Right lobe of liver (tissue), 6 donors: ENCODE measurements around the gene TRMT1. TPM values are rescaled to one million over a fixed set of nuclear protein-coding genes. Genes with fewer than 3 reads are reported as not detected.

ENCODE experiments used
- ATAC-seq, 4 donors: fragments of 200-7000 bp; cut with Tn5 transposase; one replicate each; pipeline ENCODE4 v1.9.1; 2020; ENCODE audit warnings: mild to moderate bottlenecking in 4 of 4, moderate library complexity in 4 of 4
- DNase-seq, 3 donors: peaks; one replicate each; pipeline ENCODE4 v3.0.0-alpha.2; 2020
- H3K27ac ChIP-seq, 3 donors: fragments of 200-600 bp; one replicate each; pipeline ENCODE4 v1.8.0; 2022
- H3K27me3 ChIP-seq, 2 donors: fragments of 200-600 bp; one replicate each; pipeline ENCODE4 v1.8.0; 2022
- H3K36me3 ChIP-seq, 4 donors: fragments of 200-600 bp; sonication (generic) in 1 of 4; one replicate each; pipeline versions ENCODE4 v1.5.1 to v1.8.0; 2017 to 2022; ENCODE audit warnings: control low read depth in 1 of 4
- H3K4me1 ChIP-seq, 4 donors: fragments of 200-600 bp; sonication (generic) in 1 of 4; one replicate each; pipeline versions ENCODE4 v1.5.1 to v1.8.0; 2017 to 2022; ENCODE audit warnings: control low read depth in 1 of 4
- H3K4me3 ChIP-seq, 3 donors: fragments of 200-600 bp; one replicate each; pipeline ENCODE4 v1.8.0; 2022
- H3K9me3 ChIP-seq, 4 donors: fragments of 200-600 bp; sonication (generic) in 1 of 4; one replicate each; pipeline versions ENCODE4 v1.5.1 to v1.8.0; 2017 to 2022; ENCODE audit warnings: control low read depth in 1 of 4
- POLR2A ChIP-seq: fragments of 450-650 bp; IDR thresholded peaks from one replicate; pipeline ENCODE4 v1.6.1; 2017; ENCODE audit warnings: antibody characterized with exemption, mild to moderate bottlenecking
- WGBS: methylation state at CpG from one replicate; pipeline ENCODE4 v1.1.6; 2018; ENCODE audit warnings: low coverage, low lambda C conversion rate; ENCODE audit not compliant: insufficient coverage; ENCODE audit errors: missing lambda C conversion rate; 5-methylcytosine and 5-hydroxymethylcytosine counted together
- intact Hi-C, 2 donors: fragments of 100-400 bp; cut with DNase I; formaldehyde crosslinking; loops; one replicate each; pipeline versions ENCODE4 v1.11.2 to v1.14.1; 2022
- total RNA-seq, 6 experiments: library from RNA; depleted of rRNA in 2 of 6; stranded (reverse); fragments of >200 nt in 2 of 6; fragmentation: NEBNext Ultra II Directional in 3 of 6; extraction: Animal tissue kit (Norgen Biotek cat#: 25700) in 3 of 6; gene quantifications; one replicate each; pipeline versions ENCODE4 v1.1.0 to v1.2.4, GENCODE V29; 2016 to 2023
- TF ChIP-seq, protein P1 (sequence below), 4 donors: fragments of 200-600 bp in 3 of 4; fragments of 450-650 bp in 1 of 4; IDR thresholded peaks; one replicate each; pipeline versions ENCODE4 v1.5.1 to v1.8.0; 2016 to 2022; ENCODE audit warnings: antibody characterized with exemption in 4 of 4, mild to moderate bottlenecking in 2 of 4
- donor health status: DM: no; HTN: yes; CAD: no.
- donor health status: DM: no; HTN: no; CAD: no.
- donor health status: DM: no; HTN: no; CAD: no.
- donor health status: DM: no; HTN: yes; CAD: no.
- donor health status: DM: no; HTN: yes; CAD: no.

Gene TRMT1
- total RNA-seq, 6 experiments from 2014 or later = 15.0 to 20.5 (median 17.2) TPM

DNA sequence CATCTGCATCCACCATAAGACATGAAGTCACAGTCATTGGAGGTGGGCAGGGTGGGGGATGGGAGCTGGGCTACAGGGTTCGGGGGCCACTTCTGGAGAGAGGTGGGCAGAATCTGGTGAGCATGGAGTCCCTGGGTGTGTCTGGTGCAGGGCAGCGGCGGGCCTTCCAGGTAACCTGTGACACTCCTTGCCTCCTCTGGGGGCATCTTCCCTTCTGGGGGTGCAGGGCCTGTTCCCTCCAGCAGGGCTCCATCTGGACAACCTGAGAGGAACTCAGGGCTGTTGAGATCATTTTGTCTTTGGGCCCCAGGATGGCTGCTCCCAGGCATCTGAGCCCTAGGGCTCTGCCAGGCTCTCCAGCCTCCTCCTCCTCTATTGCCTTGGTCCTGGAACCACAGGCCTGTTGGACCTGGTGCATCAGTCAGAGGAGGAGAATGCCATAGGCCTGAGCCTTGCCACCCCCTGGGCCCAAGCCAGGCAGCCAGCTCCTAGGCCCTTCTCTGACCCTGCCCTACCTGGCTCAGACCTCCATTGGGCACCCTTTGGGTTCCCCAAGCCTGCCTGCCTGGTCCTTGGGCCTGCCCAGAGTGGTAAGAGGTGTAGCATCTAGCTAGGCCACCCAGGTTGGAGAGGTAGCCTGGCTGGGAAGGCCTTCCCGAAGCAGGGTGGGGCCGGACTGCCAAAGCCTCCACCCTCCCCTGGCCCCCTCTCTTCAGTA lies 27.2 kb downstream of the TRMT1 start:
- H3K36me3 ChIP-seq = no peaks in the 10 kb centered on the region
- TF ChIP-seq, protein P1, sequence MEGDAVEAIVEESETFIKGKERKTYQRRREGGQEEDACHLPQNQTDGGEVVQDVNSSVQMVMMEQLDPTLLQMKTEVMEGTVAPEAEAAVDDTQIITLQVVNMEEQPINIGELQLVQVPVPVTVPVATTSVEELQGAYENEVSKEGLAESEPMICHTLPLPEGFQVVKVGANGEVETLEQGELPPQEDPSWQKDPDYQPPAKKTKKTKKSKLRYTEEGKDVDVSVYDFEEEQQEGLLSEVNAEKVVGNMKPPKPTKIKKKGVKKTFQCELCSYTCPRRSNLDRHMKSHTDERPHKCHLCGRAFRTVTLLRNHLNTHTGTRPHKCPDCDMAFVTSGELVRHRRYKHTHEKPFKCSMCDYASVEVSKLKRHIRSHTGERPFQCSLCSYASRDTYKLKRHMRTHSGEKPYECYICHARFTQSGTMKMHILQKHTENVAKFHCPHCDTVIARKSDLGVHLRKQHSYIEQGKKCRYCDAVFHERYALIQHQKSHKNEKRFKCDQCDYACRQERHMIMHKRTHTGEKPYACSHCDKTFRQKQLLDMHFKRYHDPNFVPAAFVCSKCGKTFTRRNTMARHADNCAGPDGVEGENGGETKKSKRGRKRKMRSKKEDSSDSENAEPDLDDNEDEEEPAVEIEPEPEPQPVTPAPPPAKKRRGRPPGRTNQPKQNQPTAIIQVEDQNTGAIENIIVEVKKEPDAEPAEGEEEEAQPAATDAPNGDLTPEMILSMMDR (IDR thresholded peaks at IDR 0.05) = no peak
- TF ChIP-seq POLR2A = no peak
- no peak overlapping the region for H3K27ac ChIP-seq
- intact Hi-C loops = no loop called here
- peaks cover 0 to 17% (median 2%) of the 10 kb centered on the region in 4 donors for H3K4me1 ChIP-seq
- ATAC-seq = no peak
- 86% methylated on average over 3 of the region's 5 CpGs for WGBS
- H3K9me3 ChIP-seq = no peaks in the 10 kb centered on the region
- H3K27me3 ChIP-seq = no peaks in the 10 kb centered on the region
- no peak for DNase-seq
- H3K4me3 ChIP-seq = no peak overlapping the region

DNA sequence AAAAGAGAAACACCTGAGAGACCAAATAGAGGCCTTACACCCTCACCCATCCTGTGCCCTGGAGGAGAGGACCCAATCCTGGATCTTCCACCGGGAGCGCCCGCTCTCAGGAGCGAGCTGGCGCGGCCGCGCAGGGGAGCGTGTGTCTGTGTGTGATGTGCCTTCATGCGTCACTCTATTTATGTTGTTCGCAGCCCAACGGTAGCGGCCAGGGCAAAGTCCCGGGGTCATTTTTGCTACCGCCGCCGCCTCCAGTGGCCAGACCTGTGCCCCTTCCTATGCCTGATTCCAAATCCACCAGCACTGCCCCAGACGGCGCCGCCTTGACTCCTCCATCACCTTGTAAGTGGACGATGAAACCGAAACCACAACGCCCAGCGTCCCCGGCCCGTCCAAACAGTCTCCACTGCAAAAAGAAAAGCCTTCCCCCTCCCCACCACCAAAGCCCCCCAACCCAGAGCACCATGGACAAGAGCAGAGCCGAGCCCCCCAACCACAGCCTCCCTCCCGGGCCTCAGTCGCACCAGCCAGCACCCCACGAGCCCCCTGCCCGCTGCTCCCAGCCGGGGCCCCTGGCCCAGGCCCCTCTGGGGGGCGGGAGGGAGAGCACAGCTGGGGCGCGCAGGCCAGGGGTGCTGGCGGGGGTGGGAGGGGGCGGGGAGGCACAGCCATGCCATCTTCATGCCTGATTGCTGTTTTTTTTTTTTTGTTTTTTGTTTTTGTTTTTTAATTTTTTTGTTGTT lies 28.6 kb downstream of the TRMT1 start:
- peaks cover 0 to 27% (median 3%) of the 10 kb centered on the region in 4 donors for H3K4me1 ChIP-seq
- ATAC-seq (peak; percentile 68 to 79 (median 74)), DNase-seq (peak; percentile 65 to 85 (median 78))
- H3K4me3 ChIP-seq = peak overlapping the region in 2 of 3 donors; percentile 16 to 21
- H3K27ac ChIP-seq = peak overlapping the region in 1 of 3 donors; percentile 44
- H3K27me3 ChIP-seq = no peaks in the 10 kb centered on the region
- intact Hi-C loops = no loop called here
- no peak for TF ChIP-seq POLR2A
- H3K36me3 ChIP-seq = no peaks in the 10 kb centered on the region
- H3K9me3 ChIP-seq = no peaks in the 10 kb centered on the region
- 80% methylated on average over 1 of the region's 37 CpGs for WGBS

DNA sequence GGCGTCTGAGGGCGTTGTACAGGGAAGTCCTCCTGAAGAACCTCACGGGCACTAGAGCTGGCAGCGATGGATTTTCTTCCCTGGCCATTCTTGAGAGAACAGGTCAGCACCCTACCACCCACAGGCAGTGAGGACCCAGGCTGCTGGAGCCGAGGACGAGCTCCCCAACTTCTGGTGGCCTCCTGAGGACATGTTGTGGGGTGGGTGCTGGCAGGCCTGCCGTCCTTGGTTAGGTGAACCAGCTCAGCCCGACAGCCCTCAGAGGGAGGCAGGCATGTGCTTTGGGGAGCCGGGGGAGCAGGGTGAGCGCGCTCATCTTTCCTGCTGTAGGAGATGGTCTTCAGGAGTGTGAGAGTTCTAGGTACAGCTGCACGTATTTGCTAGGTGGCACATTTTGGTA lies 29.2 kb downstream of the TRMT1 start:
- Histone ChIP-seq H3K9me3 (no peaks in the 10 kb centered on the region), H3K36me3 (no peaks in the 10 kb centered on the region), H3K4me1 (peaks cover 0 to 31% (median 6%) of the 10 kb centered on the region in 4 donors), H3K27me3 (no peaks in the 10 kb centered on the region), H3K4me3 (no peak overlapping the region), H3K27ac (peak overlapping the region in 1 of 3 donors; percentile 5)
- intact Hi-C loops = no loop called here
- no peak for TF ChIP-seq POLR2A
- TF ChIP-seq, protein P1 (IDR thresholded peaks at IDR 0.05) = no peak
- ATAC-seq = no peak
- no peak for DNase-seq
- WGBS = 83% methylated on average over 1 of the region's 12 CpGs

DNA sequence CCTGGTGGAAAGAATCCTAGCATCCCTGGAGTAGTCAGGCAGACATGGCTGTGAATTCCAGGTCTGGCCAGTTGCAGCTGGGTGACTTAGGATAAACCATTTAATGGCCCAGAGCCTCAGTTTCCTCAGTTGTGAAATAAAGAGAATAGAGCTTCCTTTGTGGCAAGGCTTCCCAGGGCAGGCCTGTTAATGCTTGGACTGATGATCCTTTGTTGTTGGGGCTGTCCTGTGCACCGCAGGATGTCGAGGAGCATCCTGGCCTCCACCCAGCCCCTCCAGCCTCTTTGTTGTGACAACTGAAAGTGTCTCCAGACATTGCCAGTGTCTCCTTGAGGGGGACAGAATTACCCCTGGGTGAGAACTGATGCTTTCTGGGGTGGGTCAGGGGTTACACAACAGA lies 30.2 kb downstream of the TRMT1 start:
- TF ChIP-seq POLR2A = no peak
- TF ChIP-seq, protein P1 (IDR thresholded peaks at IDR 0.05) = no peak
- Histone ChIP-seq H3K36me3 (no peaks in the 10 kb centered on the region), H3K27me3 (no peaks in the 10 kb centered on the region), H3K4me3 (no peak overlapping the region), H3K27ac (no peak overlapping the region), H3K9me3 (no peaks in the 10 kb centered on the region), H3K4me1 (peaks cover 0 to 38% (median 11%) of the 10 kb centered on the region in 4 donors)
- intact Hi-C loops = no loop called here
- ATAC-seq (no peak), DNase-seq (no peak)
- WGBS = no CpG with 5 or more reads among the region's 2 CpGs

DNA sequence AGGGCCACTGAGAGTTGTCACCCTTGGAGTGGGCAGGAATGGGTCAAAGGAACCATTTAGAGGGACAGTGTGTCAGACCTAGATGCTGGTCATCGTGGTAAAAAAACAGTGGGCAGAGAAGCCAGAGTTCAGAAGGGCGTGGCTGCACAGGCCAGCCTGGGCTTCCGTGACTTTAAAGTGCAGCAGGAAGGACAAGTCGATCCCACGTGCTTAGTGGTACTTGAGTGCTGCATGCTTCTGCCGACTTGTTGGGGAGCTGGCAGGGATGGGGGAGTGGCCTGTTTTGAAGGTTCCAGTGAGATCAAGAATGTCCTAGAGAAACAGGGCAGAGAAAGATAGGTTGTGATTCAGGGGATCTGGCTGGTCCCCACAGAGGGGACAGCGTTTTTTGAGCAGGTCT lies 30.9 kb downstream of the TRMT1 start:
- no peak for ATAC-seq
- no peak overlapping the region for H3K4me3 ChIP-seq
- no peak for TF ChIP-seq POLR2A
- TF ChIP-seq, protein P1 (IDR thresholded peaks at IDR 0.05) = no peak
- no peaks in the 10 kb centered on the region for H3K36me3 ChIP-seq
- peaks cover 0 to 37% (median 11%) of the 10 kb centered on the region in 4 donors for H3K4me1 ChIP-seq
- intact Hi-C loops = no loop called here
- no peaks in the 10 kb centered on the region for H3K27me3 ChIP-seq
- DNase-seq = no peak
- 56% methylated on average over 6 of the region's 7 CpGs for WGBS
- H3K9me3 ChIP-seq = no peaks in the 10 kb centered on the region
- no peak overlapping the region for H3K27ac ChIP-seq
